ENCODE results near the gene TDRD3.

- no peak for TF ChIP-seq RAD21 (IDR thresholded peaks at IDR 0.05)
- no peak for TF ChIP-seq CTCF (IDR thresholded peaks at IDR 0.05; ENCODE audit: low read depth, low read length, missing input control)
- no peak for TF ChIP-seq REST (IDR thresholded peaks at IDR 0.05)
- TF ChIP-seq SP1 (IDR thresholded peaks at IDR 0.05) = no peak
- no peak for TF ChIP-seq TAF1 (conservative IDR thresholded peaks at IDR 0.05)
- no peak for TF ChIP-seq JUND (IDR thresholded peaks at IDR 0.05)
These were observed 117.9 kb downstream of the TDRD3 start for GRCh38 chr13:60514891-60515290.

Data from liver (tissue), 3 donors.